ENCODE results near the gene TBXT. TPM values are rescaled to one million over a fixed set of nuclear protein-coding genes. Genes with fewer than 3 reads are reported as not detected.

TBXT gene
- total and polyA plus RNA-seq, 12 donors: not detected

- Histone ChIP-seq H3K9me3 (replicated peaks in 1 of 3) (no peaks in the 10 kb centered on the region), H3K4me1 (replicated peaks in 1 of 2) (peaks cover 0 to 7% of the 10 kb centered on the region in 2 donors), H3K27me3 (peaks cover 63% of the 10 kb centered on the region), H3K27ac (no peak overlapping the region), H3K4me3 (no peak overlapping the region), H3K36me3 (replicated peaks in 1 of 2) (no peaks in the 10 kb centered on the region)
- no peak for DNase-seq
- TF ChIP-seq CTCF (IDR thresholded peaks at IDR 0.05): no peak
- TF ChIP-seq POLR2A (IDR thresholded peaks at IDR 0.05): no peak
- WGBS, 4 donors: 2 to 3% (median 2%) methylated on average over 22 to 63 of the region's 63 CpGs
- intact Hi-C loops (cut with DNase I): no loop called here
Observed at GRCh38 chr6:166166314-166167257, 1.1 kb downstream of the TBXT start.

GRCh38 chr6:166165558-166166313, 1.9 kb downstream of the TBXT start:
- peaks cover 63% of the 10 kb centered on the region for H3K27me3 ChIP-seq
- H3K4me3 ChIP-seq: no peak overlapping the region
- H3K9me3 ChIP-seq (replicated peaks in 1 of 3): no peaks in the 10 kb centered on the region
- TF ChIP-seq POLR2A (IDR thresholded peaks at IDR 0.05): no peak
- no peak for TF ChIP-seq CTCF (IDR thresholded peaks at IDR 0.05)
- WGBS, 4 donors: 6 to 8% (median 7%) methylated on average over 23 of the region's 23 CpGs
- no peak overlapping the region for H3K27ac ChIP-seq
- intact Hi-C loops (cut with DNase I): no loop called here
- no peaks in the 10 kb centered on the region for H3K36me3 ChIP-seq (replicated peaks in 1 of 2)
- peaks cover 0 to 7% of the 10 kb centered on the region in 2 donors for H3K4me1 ChIP-seq (replicated peaks in 1 of 2)
- no peak for DNase-seq

- 21 to 56% (median 41%) methylated on average over 1 of the region's 1 CpG for WGBS, 4 donors
- intact Hi-C loops (cut with DNase I): loop anchor here in 1 of 2 donors (5.0 kb wide), 1 partner anchor 1685 kb away; no protein-coding TSS in a partner anchor
- no peaks in the 10 kb centered on the region for H3K9me3 ChIP-seq (replicated peaks in 1 of 3)
- DNase-seq: no peak
- no peak overlapping the region for H3K4me3 ChIP-seq
- no peaks in the 10 kb centered on the region for H3K36me3 ChIP-seq (replicated peaks in 1 of 2)
- no peaks in the 10 kb centered on the region for H3K4me1 ChIP-seq (replicated peaks in 1 of 2)
- TF ChIP-seq POLR2A (IDR thresholded peaks at IDR 0.05) (no peak), CTCF (IDR thresholded peaks at IDR 0.05) (no peak)
- peaks cover 39% of the 10 kb centered on the region for H3K27me3 ChIP-seq
- H3K27ac ChIP-seq: no peak overlapping the region
Observed at GRCh38 chr6:166162599-166163342, 4.9 kb downstream of the TBXT start.

Measured in adrenal gland (tissue), 12 donors.